Esophagus squamous epithelium (tissue), 4 donors: Measurements from ENCODE around the gene AKR1B15.
"Not testable (repeated sequence)": the region's sequence is repeated elsewhere in the genome, so short reads cannot be mapped to it uniquely, and the experiment has no call there.

Experiments
- POLR2A ChIP-seq, 4 donors: fragments of 450-650 bp; IDR thresholded peaks; one replicate each; pipeline ENCODE4 v1.6.1; 2017; ENCODE audit warnings: antibody characterized with exemption in 4 of 4, mild to moderate bottlenecking in 4 of 4, moderate library complexity in 3 of 4
- TF ChIP-seq, protein P1 (sequence below), 6 experiments: fragments of 450-650 bp in 4 of 6; fragments of 200-600 bp in 2 of 6; sonication (generic) in 2 of 6; IDR thresholded peaks; one replicate each; pipeline ENCODE4 v1.5.1; 2016 to 2019; ENCODE audit warnings: antibody characterized with exemption in 6 of 6, mild to moderate bottlenecking in 4 of 6, moderate library complexity in 4 of 6

DNA sequence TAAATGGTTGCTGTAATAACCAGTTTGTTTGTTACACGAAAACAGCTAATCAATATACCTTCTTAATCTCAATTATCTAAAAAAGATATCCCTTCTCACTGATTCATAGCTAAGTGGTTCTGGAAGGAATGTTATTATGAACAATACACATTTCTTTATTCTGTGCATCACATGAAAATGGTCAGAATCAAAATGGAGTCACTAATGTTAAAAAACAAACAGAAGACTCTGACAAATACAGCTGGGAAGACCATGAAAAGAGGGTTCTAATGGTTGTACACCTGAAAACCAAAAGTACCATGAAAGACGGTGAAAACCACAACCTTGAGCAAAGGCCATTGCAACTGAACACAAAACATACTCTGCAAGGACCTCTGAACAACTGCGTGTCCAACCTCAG, 23.5 kb upstream of the AKR1B15 start:
- TF ChIP-seq, protein P1, sequence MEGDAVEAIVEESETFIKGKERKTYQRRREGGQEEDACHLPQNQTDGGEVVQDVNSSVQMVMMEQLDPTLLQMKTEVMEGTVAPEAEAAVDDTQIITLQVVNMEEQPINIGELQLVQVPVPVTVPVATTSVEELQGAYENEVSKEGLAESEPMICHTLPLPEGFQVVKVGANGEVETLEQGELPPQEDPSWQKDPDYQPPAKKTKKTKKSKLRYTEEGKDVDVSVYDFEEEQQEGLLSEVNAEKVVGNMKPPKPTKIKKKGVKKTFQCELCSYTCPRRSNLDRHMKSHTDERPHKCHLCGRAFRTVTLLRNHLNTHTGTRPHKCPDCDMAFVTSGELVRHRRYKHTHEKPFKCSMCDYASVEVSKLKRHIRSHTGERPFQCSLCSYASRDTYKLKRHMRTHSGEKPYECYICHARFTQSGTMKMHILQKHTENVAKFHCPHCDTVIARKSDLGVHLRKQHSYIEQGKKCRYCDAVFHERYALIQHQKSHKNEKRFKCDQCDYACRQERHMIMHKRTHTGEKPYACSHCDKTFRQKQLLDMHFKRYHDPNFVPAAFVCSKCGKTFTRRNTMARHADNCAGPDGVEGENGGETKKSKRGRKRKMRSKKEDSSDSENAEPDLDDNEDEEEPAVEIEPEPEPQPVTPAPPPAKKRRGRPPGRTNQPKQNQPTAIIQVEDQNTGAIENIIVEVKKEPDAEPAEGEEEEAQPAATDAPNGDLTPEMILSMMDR (IDR thresholded peaks at IDR 0.05), result not testable (repeated sequence)
- not testable (repeated sequence) for TF ChIP-seq POLR2A (IDR thresholded peaks at IDR 0.05)
